Activated B cell treated with CpG ODN at 0.5 μM for 24 hours (primary cell): ENCODE measurements around the gene NLK. TPM values are rescaled to one million over a fixed set of nuclear protein-coding genes. Genes with fewer than 3 reads are reported as not detected.

ENCODE experiments used
- ATAC-seq: fragments of 200-7000 bp; cut with Tn5 transposase; one replicate; pipeline ENCODE4 v1.10.0; 2021; ENCODE audit warnings: low read depth, mild to moderate bottlenecking, moderate library complexity
- CTCF ChIA-PET: fragments of 350-600 bp; sonication (Branson Sonifier 250); formaldehyde crosslinking; loops from one replicate; lab custom pipeline; 2021; ENCODE audit warnings: antibody characterized with exemption; lab: Charles Lee
- POLR2A ChIA-PET: fragments of 350-600 bp; sonication (Branson Sonifier 250); formaldehyde crosslinking; loops from one replicate; lab custom pipeline; 2021; ENCODE audit warnings: antibody characterized with exemption; lab: Charles Lee
- DNase-seq: peaks from one replicate; pipeline ENCODE4 v3.0.0; 2022
- H3K27ac Mint-ChIP-seq: one replicate; pipeline ENCODE4 v1.8.0; 2020; ENCODE audit warnings: mixed read lengths
- H3K27me3 Mint-ChIP-seq: one replicate; pipeline ENCODE4 v1.8.0; 2021; ENCODE audit warnings: mixed read lengths
- H3K36me3 Mint-ChIP-seq: one replicate; pipeline ENCODE4 v1.8.0; 2021; ENCODE audit warnings: low read depth, mixed read lengths
- H3K4me1 Mint-ChIP-seq: one replicate; pipeline ENCODE4 v1.8.0; 2021; ENCODE audit warnings: mixed read lengths
- H3K4me3 Mint-ChIP-seq: one replicate; pipeline ENCODE4 v1.8.0; 2020; ENCODE audit warnings: mild to moderate bottlenecking, mixed read lengths
- H3K9me3 Mint-ChIP-seq: one replicate; pipeline ENCODE4 v1.8.0; 2020; ENCODE audit warnings: mixed read lengths
- CTCF ChIP-seq: fragments of 200-600 bp; IDR thresholded peaks from one replicate; pipeline ENCODE4 v1.8.0; 2022; ENCODE audit warnings: antibody characterized with exemption, mild to moderate bottlenecking
- intact Hi-C: fragments of 100-400 bp; cut with micrococcal nuclease; formaldehyde crosslinking; loops from one replicate; pipeline ENCODE4 v1.15.1; 2024
- total RNA-seq: library from RNA; stranded (reverse); gene quantifications from 2 replicates; pipeline ENCODE4 v1.2.3, GENCODE V29; 2022

The NLK gene
- total RNA-seq, 1 donor from 2014 or later = 24.6 TPM

GRCh38 chr17:28216528-28216927 is 174.1 kb downstream of the NLK start:
- ChIA-PET POLR2A (no interaction called here), CTCF (no interaction called here)
- intact Hi-C loops = no loop called here
- DNase-seq (no peak), ATAC-seq (no peak)
- Mint-ChIP-seq H3K27ac (no peak overlapping the region), H3K9me3 (no peaks in the 10 kb centered on the region), H3K36me3 (no peaks in the 10 kb centered on the region), H3K4me3 (no peak overlapping the region), H3K27me3 (no peaks in the 10 kb centered on the region), H3K4me1 (peaks cover 9% of the 10 kb centered on the region)
- TF ChIP-seq CTCF = no peak

- H3K4me3 Mint-ChIP-seq = no peak overlapping the region
- no peaks in the 10 kb centered on the region for H3K9me3 Mint-ChIP-seq
- no peaks in the 10 kb centered on the region for H3K27me3 Mint-ChIP-seq
- H3K27ac Mint-ChIP-seq = no peak overlapping the region
- ChIA-PET CTCF (interaction anchor here (1.2 kb wide), 1 partner anchor 197 kb away, joined by 3 read pairs; no protein-coding TSS in a partner anchor), POLR2A (no interaction called here)
- TF ChIP-seq CTCF = no peak
- no peaks in the 10 kb centered on the region for H3K36me3 Mint-ChIP-seq
- DNase-seq (no peak), ATAC-seq (no peak)
- intact Hi-C loops = no loop called here
- peaks cover 9% of the 10 kb centered on the region for H3K4me1 Mint-ChIP-seq
Observed at GRCh38 chr17:28219771-28220170, 177.3 kb downstream of the NLK start.

GRCh38 chr17:28221751-28222414 is 179.4 kb downstream of the NLK start:
- Mint-ChIP-seq H3K4me1 (no peaks in the 10 kb centered on the region), H3K9me3 (no peaks in the 10 kb centered on the region), H3K36me3 (no peaks in the 10 kb centered on the region), H3K4me3 (no peak overlapping the region), H3K27ac (no peak overlapping the region), H3K27me3 (peaks cover 8% of the 10 kb centered on the region)
- ChIA-PET CTCF (no interaction called here), POLR2A (no interaction called here)
- DNase-seq = no peak
- TF ChIP-seq CTCF = no peak
- intact Hi-C loops = no loop called here
- no peak for ATAC-seq

- Mint-ChIP-seq H3K4me3 (no peak overlapping the region), H3K27ac (no peak overlapping the region), H3K36me3 (no peaks in the 10 kb centered on the region), H3K9me3 (no peaks in the 10 kb centered on the region), H3K27me3 (peaks cover 33% of the 10 kb centered on the region), H3K4me1 (peaks cover 13% of the 10 kb centered on the region)
- TF ChIP-seq CTCF = no peak
- DNase-seq (no peak), ATAC-seq (no peak)
- intact Hi-C loops = no loop called here
- POLR2A ChIA-PET = no interaction called here
- CTCF ChIA-PET = no interaction called here
Observed at GRCh38 chr17:28225271-28225670, 182.8 kb downstream of the NLK start.

- ATAC-seq (no peak), DNase-seq (no peak)
- CTCF ChIA-PET = no interaction called here
- H3K9me3 Mint-ChIP-seq = no peaks in the 10 kb centered on the region
- H3K4me1 Mint-ChIP-seq = peaks cover 13% of the 10 kb centered on the region
- no peak for TF ChIP-seq CTCF
- POLR2A ChIA-PET = no interaction called here
- peaks cover 36% of the 10 kb centered on the region for H3K27me3 Mint-ChIP-seq
- no peaks in the 10 kb centered on the region for H3K36me3 Mint-ChIP-seq
- intact Hi-C loops = no loop called here
- H3K4me3 Mint-ChIP-seq = no peak overlapping the region
- no peak overlapping the region for H3K27ac Mint-ChIP-seq
Observed at GRCh38 chr17:28225867-28226266, 183.4 kb downstream of the NLK start.
